GM19328 (cell line): Measurements from ENCODE around the gene TSPAN19.
"Not testable (repeated sequence)": the region's sequence is repeated elsewhere in the genome, so short reads cannot be mapped to it uniquely, and the experiment has no call there.

Experiments
- ATAC-seq: cut with Tn5 transposase; IDR thresholded peaks from one replicate; pipeline ENCODE4 v1.9.1; 2021; ENCODE audit warnings: mild to moderate bottlenecking, moderate library complexity; ENCODE audit not compliant: unreplicated experiment

The TSPAN19 gene

GRCh38 chr12:85036234-85036707 lies at the start of gene TSPAN19, which contains the start of gene LRRIQ1:
TSS of gene TSPAN19 (minus strand) at chr12:85036277. CDS start at chr12:85029946, 6,331 bp downstream.
TSS of gene LRRIQ1 (plus strand) at chr12:85036351. CDS start at chr12:85038177, 1,826 bp downstream.
- peak; percentile 98 for ATAC-seq

GRCh38 chr12:85085066-85085465 lies 49.0 kb upstream of the TSPAN19 start:
- no peak for ATAC-seq

GRCh38 chr12:85076688-85077430 lies 40.8 kb upstream of the TSPAN19 start:
- peak; percentile 82 for ATAC-seq

- ATAC-seq: no peak
Measured at GRCh38 chr12:85072826-85073225, 36.7 kb upstream of the TSPAN19 start.

GRCh38 chr12:85065837-85066482 lies 29.9 kb upstream of the TSPAN19 start:
- ATAC-seq: no peak

- ATAC-seq: no peak
Measured at GRCh38 chr12:85060916-85061315, 24.8 kb upstream of the TSPAN19 start.

- no peak for ATAC-seq
Measured at GRCh38 chr12:85059594-85059993, 23.5 kb upstream of the TSPAN19 start.

GRCh38 chr12:85058339-85058738 lies 22.3 kb upstream of the TSPAN19 start:
- ATAC-seq: no peak

- peak; percentile 71 for ATAC-seq
Measured at GRCh38 chr12:85057370-85057963, 21.4 kb upstream of the TSPAN19 start.

GRCh38 chr12:85043829-85044228 lies 7.8 kb upstream of the TSPAN19 start:
- no peak for ATAC-seq

GRCh38 chr12:85041395-85041794 lies 5.3 kb upstream of the TSPAN19 start:
- ATAC-seq: no peak

GRCh38 chr12:85036733-85037132 lies 656 bp upstream of the TSPAN19 start:
- no peak for ATAC-seq

GRCh38 chr12:85029456-85029855 lies 6.6 kb downstream of the TSPAN19 start:
- ATAC-seq: no peak

- no peak for ATAC-seq
Measured at GRCh38 chr12:85018098-85018497, 18.0 kb downstream of the TSPAN19 start.

- ATAC-seq: no peak
Measured at GRCh38 chr12:85017618-85018017, 18.5 kb downstream of the TSPAN19 start.

GRCh38 chr12:85017133-85017532 lies 18.9 kb downstream of the TSPAN19 start:
- no peak for ATAC-seq

- ATAC-seq: no peak
Measured at GRCh38 chr12:85016413-85016812, 19.7 kb downstream of the TSPAN19 start.

GRCh38 chr12:85007836-85008235 lies 28.2 kb downstream of the TSPAN19 start:
- ATAC-seq: no peak

GRCh38 chr12:85006206-85006605 lies 29.9 kb downstream of the TSPAN19 start:
- no peak for ATAC-seq

- ATAC-seq: no peak
Measured at GRCh38 chr12:85005615-85006014, 30.5 kb downstream of the TSPAN19 start.

- not testable (repeated sequence) for ATAC-seq
Measured at GRCh38 chr12:85005047-85005446, 31.0 kb downstream of the TSPAN19 start.

- ATAC-seq: no peak
Measured at GRCh38 chr12:85004204-85004603, 31.9 kb downstream of the TSPAN19 start.
